ENCODE results near the gene MUC4.
"Not testable (repeated sequence)": the region's sequence is repeated elsewhere in the genome, so short reads cannot be mapped to it uniquely, and the experiment has no call there.

The MUC4 gene

GRCh38 chr3:195718477-195718984, 93.2 kb downstream of the MUC4 start:
- TF ChIP-seq CTCF (IDR thresholded peaks at IDR 0.05; ENCODE audit: borderline replicate concordance, insufficient read depth, low read depth, low read length): no peak
- H3K4me3 ChIP-seq (ENCODE audit: low read depth, low read length): no peak overlapping the region

GRCh38 chr3:195717852-195718476, 93.8 kb downstream of the MUC4 start:
- TF ChIP-seq CTCF (IDR thresholded peaks at IDR 0.05; ENCODE audit: borderline replicate concordance, insufficient read depth, low read depth, low read length): no peak

GRCh38 chr3:195717416-195717815, 94.3 kb downstream of the MUC4 start:
- H3K4me3 ChIP-seq (ENCODE audit: low read depth, low read length): no peak overlapping the region
- TF ChIP-seq CTCF (IDR thresholded peaks at IDR 0.05; ENCODE audit: borderline replicate concordance, insufficient read depth, low read depth, low read length): no peak

More at GRCh38 chr3:195717852-195718476, 93.8 kb downstream of the MUC4 start:
- H3K4me3 ChIP-seq (ENCODE audit: low read depth, low read length): no peak overlapping the region

GRCh38 chr3:195715583-195716266, 96.0 kb downstream of the MUC4 start:
- H3K4me3 ChIP-seq (ENCODE audit: low read depth, low read length): no peak overlapping the region
- no peak for TF ChIP-seq CTCF (IDR thresholded peaks at IDR 0.05; ENCODE audit: borderline replicate concordance, insufficient read depth, low read depth, low read length)

- no peak overlapping the region for H3K4me3 ChIP-seq (ENCODE audit: low read depth, low read length)
- TF ChIP-seq CTCF (IDR thresholded peaks at IDR 0.05; ENCODE audit: borderline replicate concordance, insufficient read depth, low read depth, low read length): no peak
These were observed 96.6 kb downstream of the MUC4 start for GRCh38 chr3:195715134-195715533.

GRCh38 chr3:195714380-195715011, 97.2 kb downstream of the MUC4 start:
- no peak for TF ChIP-seq CTCF (IDR thresholded peaks at IDR 0.05; ENCODE audit: borderline replicate concordance, insufficient read depth, low read depth, low read length)
- H3K4me3 ChIP-seq (ENCODE audit: low read depth, low read length): no peak overlapping the region

GRCh38 chr3:195713150-195713549, 98.6 kb downstream of the MUC4 start:
- H3K4me3 ChIP-seq (ENCODE audit: low read depth, low read length): not testable (repeated sequence)

GRCh38 chr3:195712535-195712910, 99.2 kb downstream of the MUC4 start:
- H3K4me3 ChIP-seq (ENCODE audit: low read depth, low read length): not testable (repeated sequence)

Data from GM12875 (cell line).